ENCODE measurements around the gene PVR. TPM values are rescaled to one million over a fixed set of nuclear protein-coding genes. Genes with fewer than 3 reads are reported as not detected.

Gene PVR
- total RNA-seq, 2 experiments from 2014 or later, result 0.67 to 0.82 TPM

- Mint-ChIP-seq H3K4me3 (no peak overlapping the region), H3K4me1 (ENCODE audit: low read depth) (no peaks in the 10 kb centered on the region), H3K36me3 (ENCODE audit: low read depth) (no peaks in the 10 kb centered on the region), H3K27ac (no peak overlapping the region), H3K27me3 (peaks cover 25% of the 10 kb centered on the region), H3K9me3 (no peaks in the 10 kb centered on the region)
- intact Hi-C loops (cut with DNase I, micrococcal nuclease), result no loop called here
- Histone ChIP-seq H3K27ac (ENCODE audit: low read depth in 1 of 2, low read length in 2 of 2) (no peak overlapping the region), H3K4me3 (ENCODE audit: low read length) (no peak overlapping the region), H3K36me3 (ENCODE audit: insufficient read depth, low read length) (no peaks in the 10 kb centered on the region), H3K4me1 (ENCODE audit: insufficient read depth, low read length) (no peaks in the 10 kb centered on the region), H3K9me3 (ENCODE audit: control insufficient read depth in 1 of 2, insufficient read depth in 1 of 2, low read length in 2 of 2) (no peaks in the 10 kb centered on the region), H3K27me3 (ENCODE audit: control insufficient read depth in 1 of 2, insufficient read depth in 2 of 2, low read length in 2 of 2) (no peaks in the 10 kb centered on the region)
- peak in 2 of 14 experiments; percentile 24 to 28 for DNase-seq
- no peak for ATAC-seq (ENCODE audit: poor library complexity)
- no peak for TF ChIP-seq CTCF (IDR thresholded peaks at IDR 0.05)
- POLR2A ChIA-PET, result no interaction called here
- CTCF ChIA-PET, result no interaction called here
These were observed 7.9 kb upstream of the PVR start for GRCh38 chr19:44635581-44636438.

- no peaks in the 10 kb centered on the region for H3K36me3 Mint-ChIP-seq (ENCODE audit: low read depth)
- H3K9me3 ChIP-seq (ENCODE audit: control insufficient read depth in 1 of 2, insufficient read depth in 1 of 2, low read length in 2 of 2), result no peaks in the 10 kb centered on the region
- no peak overlapping the region for H3K4me3 ChIP-seq (ENCODE audit: low read length)
- DNase-seq (no peak), ATAC-seq (ENCODE audit: poor library complexity) (no peak)
- ChIA-PET POLR2A (no interaction called here), CTCF (no interaction called here)
- H3K9me3 Mint-ChIP-seq, result no peaks in the 10 kb centered on the region
- H3K27ac ChIP-seq (ENCODE audit: low read depth in 1 of 2, low read length in 2 of 2), result no peak overlapping the region
- no peaks in the 10 kb centered on the region for H3K36me3 ChIP-seq (ENCODE audit: insufficient read depth, low read length)
- H3K27ac Mint-ChIP-seq, result no peak overlapping the region
- no peak for TF ChIP-seq CTCF (IDR thresholded peaks at IDR 0.05)
- intact Hi-C loops (cut with DNase I, micrococcal nuclease), result no loop called here
- H3K27me3 ChIP-seq (ENCODE audit: control insufficient read depth in 1 of 2, insufficient read depth in 2 of 2, low read length in 2 of 2), result no peaks in the 10 kb centered on the region
- no peaks in the 10 kb centered on the region for H3K4me1 Mint-ChIP-seq (ENCODE audit: low read depth)
- H3K4me3 Mint-ChIP-seq, result no peak overlapping the region
- H3K4me1 ChIP-seq (ENCODE audit: insufficient read depth, low read length), result no peaks in the 10 kb centered on the region
- peaks cover 31% of the 10 kb centered on the region for H3K27me3 Mint-ChIP-seq
These were observed 7.0 kb upstream of the PVR start for GRCh38 chr19:44636439-44637389.

GRCh38 chr19:44637390-44637764 lies 6.3 kb upstream of the PVR start:
- no peak overlapping the region for H3K27ac ChIP-seq (ENCODE audit: low read depth in 1 of 2, low read length in 2 of 2)
- DNase-seq, result no peak
- no peak for TF ChIP-seq CTCF (IDR thresholded peaks at IDR 0.05)
- no peak overlapping the region for H3K4me3 ChIP-seq (ENCODE audit: low read length)
- ChIA-PET CTCF (no interaction called here), POLR2A (no interaction called here)
- no peaks in the 10 kb centered on the region for H3K4me1 ChIP-seq (ENCODE audit: insufficient read depth, low read length)
- Mint-ChIP-seq H3K36me3 (ENCODE audit: low read depth) (no peaks in the 10 kb centered on the region), H3K4me3 (no peak overlapping the region), H3K27me3 (peaks cover 31% of the 10 kb centered on the region), H3K9me3 (no peaks in the 10 kb centered on the region), H3K27ac (no peak overlapping the region), H3K4me1 (ENCODE audit: low read depth) (no peaks in the 10 kb centered on the region)
- H3K36me3 ChIP-seq (ENCODE audit: insufficient read depth, low read length), result no peaks in the 10 kb centered on the region
- peaks cover 0 to 3% of the 10 kb centered on the region in 2 experiments for H3K27me3 ChIP-seq (ENCODE audit: control insufficient read depth in 1 of 2, insufficient read depth in 2 of 2, low read length in 2 of 2)
- H3K9me3 ChIP-seq (ENCODE audit: control insufficient read depth in 1 of 2, insufficient read depth in 1 of 2, low read length in 2 of 2), result no peaks in the 10 kb centered on the region
- intact Hi-C loops (cut with DNase I, micrococcal nuclease), result no loop called here
- no peak for ATAC-seq (ENCODE audit: poor library complexity)

Data from CD4-positive, alpha-beta T cell (primary cell).